Right renal cortex interstitium (tissue), 3 donors: Measurements from ENCODE around the gene CA5A. TPM values are rescaled to one million over a fixed set of nuclear protein-coding genes. Genes with fewer than 3 reads are reported as not detected.

Experiments used
- DNase-seq, 3 donors: peaks; one replicate each; pipeline ENCODE4 v3.0.0-alpha.2; 2013; ENCODE audit warnings: low read depth in 3 of 3, low spot score in 2 of 3
- polyA plus RNA-seq, 3 donors: library from polyadenylated mRNA; unstranded; fragments of 120-200 nt; gene quantifications; one replicate each; pipeline ENCODE4 v1.2.1, GENCODE V29; 2013; ENCODE audit not compliant: insufficient read length in 3 of 3

Gene CA5A
- polyA plus RNA-seq, 3 donors = 0.04 to 0.11 (median 0.10) TPM

DNA sequence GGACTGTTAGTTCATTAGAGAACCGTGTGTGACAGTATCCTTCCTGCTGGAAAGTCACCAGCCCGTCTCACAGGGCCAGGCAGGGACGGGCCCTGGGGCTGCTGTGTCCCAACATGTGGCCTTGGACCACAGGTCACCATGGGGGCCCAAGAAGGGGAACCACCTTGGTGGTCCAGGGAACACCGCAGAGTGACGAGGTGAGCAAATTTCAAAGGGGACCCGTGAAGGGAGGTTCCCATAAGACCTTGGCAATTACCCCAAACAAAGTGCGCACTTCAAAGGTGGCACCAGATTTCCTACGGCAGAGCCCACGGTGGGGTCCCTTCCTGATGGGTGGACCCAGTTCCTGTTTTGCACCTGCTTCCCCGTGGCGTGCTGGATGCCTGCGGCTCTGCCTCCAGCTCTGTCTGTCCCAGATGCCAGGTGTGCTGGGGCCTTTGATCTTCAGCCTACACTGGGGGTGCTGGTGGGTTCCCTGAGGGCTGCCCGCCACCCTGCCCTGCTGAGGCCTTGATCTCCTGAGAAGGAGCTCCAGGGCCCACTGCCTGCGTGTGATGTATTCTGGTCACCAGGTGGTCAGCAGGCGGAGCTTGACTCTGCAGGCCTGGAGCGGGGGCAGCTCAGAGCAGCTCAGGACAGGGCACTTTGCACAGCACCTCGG is 94.0 kb downstream of the CA5A start:
- no peak for DNase-seq

DNA sequence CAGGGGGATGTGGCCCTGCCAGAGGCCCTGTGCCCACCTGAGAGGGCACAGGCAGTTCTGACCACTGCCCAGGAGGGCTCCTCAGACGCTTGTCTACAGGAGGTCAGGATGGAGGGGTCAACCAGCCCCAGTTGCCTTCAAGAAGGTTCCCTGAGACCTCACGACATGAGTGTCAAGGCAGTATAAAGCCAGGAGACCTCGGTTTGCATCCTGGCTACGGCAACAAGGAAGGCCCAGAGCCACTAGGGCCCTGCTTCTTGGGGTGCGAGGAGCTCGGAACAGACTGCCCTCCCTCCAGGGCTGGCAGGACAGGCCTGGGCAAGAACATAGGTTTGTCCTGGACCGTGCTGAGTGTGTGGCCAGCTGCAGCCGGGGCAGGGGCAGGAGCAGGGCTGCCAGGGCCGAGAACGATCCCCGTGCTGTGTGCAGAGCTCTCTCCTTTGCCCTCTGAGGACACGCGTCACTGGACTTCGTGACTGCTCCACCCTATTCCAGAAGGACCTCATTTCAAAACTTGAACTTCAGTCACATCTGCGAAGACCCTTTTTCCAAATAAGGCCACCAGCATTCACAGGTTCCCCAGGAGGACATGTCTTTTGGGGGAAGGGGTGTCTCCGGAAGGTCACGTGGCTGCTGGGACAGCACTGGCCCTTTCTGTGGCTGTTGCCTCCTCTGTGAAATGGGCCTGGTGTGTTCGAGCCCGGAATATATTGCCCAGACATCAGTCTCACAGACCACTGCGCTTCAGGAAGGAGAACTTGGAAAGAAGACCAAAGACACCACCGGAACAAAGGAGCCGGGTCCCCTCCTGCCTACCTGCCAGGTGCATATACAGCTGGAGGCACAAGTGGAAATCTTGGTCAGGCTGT is 94.8 kb downstream of the CA5A start:
- no peak for DNase-seq

GRCh38 chr16:87840271-87840978 is 95.9 kb downstream of the CA5A start:
- no peak for DNase-seq

- no peak for DNase-seq
Observed at GRCh38 chr16:87839542-87840270, 96.6 kb downstream of the CA5A start.

DNA sequence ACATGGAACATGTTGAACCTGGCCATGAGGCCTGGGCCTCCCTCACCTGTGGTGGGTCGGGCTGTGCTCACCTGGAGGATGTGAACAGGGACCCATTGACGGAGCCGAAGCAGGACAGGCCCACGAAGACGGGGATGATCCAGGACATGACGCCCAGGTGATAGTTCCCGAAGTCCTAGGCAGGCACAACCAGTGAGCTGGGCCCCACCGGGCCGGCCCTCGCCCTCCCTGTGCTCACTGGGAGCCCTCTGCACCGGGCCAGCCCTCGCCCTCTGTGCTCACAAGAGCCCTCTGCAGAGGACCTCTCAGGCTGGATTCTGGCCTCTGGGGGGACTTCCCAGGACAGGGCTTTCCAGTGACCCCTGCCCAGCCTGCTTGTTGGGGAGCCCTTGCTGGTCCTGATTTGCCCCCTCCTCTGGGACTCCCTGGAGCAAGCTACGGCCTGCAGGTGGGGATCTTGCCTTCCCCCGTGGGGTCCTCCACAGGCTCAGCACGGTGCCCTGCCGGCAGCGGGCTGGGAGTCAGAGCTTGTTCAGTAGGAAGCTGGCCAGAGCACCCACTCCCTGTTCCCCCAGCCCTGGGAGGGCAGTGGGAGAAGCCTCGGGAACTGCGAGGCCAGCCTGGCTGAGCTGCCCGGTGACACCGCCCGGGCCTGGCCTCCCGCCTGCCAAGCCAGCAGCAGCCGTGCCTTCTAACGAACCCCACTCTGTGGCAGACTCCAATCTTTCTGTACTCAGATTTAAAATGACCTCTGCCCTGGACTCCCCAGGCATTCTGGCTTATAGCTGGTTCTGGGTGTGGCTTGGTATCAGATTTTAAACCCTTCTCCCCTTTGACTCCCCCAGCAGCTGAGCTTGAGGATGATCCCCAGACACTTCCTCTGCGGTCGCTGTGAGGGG is 97.4 kb downstream of the CA5A start:
- no peak for DNase-seq

Other genes starting within 250 kb of the CA5A start
- 10 to 100 TPM; 21.6 to 24.2 (median 24.0) TPM for gene KLHDC4, start 170.5 kb downstream of the CA5A start, polyA plus RNA-seq
- 1 to 10 TPM; 2.8 to 4.3 (median 4.1) TPM for gene SLC7A5, start 67.0 kb downstream of the CA5A start, polyA plus RNA-seq
- 10 to 100 TPM; 22.2 to 28.2 (median 27.5) TPM for gene BANP, start 14.9 kb upstream of the CA5A start, polyA plus RNA-seq